SK-N-SH treated with all-trans-retinoic acid at 6 μM for 48 hours (cell line): ENCODE measurements around the gene AMHR2.

Source experiments
- ARNTL ChIP-seq: fragments of 450-650 bp; formaldehyde crosslinking; IDR thresholded peaks from 2 replicates; pipeline ENCODE4 v1.5.0; 2020; ENCODE audit warnings: low read depth, mild to moderate bottlenecking, moderate library complexity, borderline replicate concordance
- BACH2 ChIP-seq: fragments of 250-450 bp; sonication (Bioruptor Pico); IDR thresholded peaks from 2 replicates; pipeline ENCODE4 v1.9.0; 2021; ENCODE audit warnings: mild to moderate bottlenecking, borderline replicate concordance
- CREB5 ChIP-seq: fragments of 250-450 bp; sonication (Bioruptor Pico); IDR thresholded peaks from 2 replicates; pipeline ENCODE4 v1.5.1; 2020; ENCODE audit warnings: low read depth, mild to moderate bottlenecking, moderate library complexity
- CSDC2 ChIP-seq: fragments of 250-450 bp; sonication (Bioruptor Pico); IDR thresholded peaks from 2 replicates; pipeline ENCODE4 v1.5.0; 2020; ENCODE audit warnings: mild to moderate bottlenecking, moderate library complexity
- GLIS3 ChIP-seq: fragments of 250-450 bp; sonication (Bioruptor Pico); IDR thresholded peaks from 2 replicates; pipeline ENCODE4 v1.5.0; 2020; ENCODE audit warnings: mild to moderate bottlenecking, moderate library complexity
- PATZ1 ChIP-seq: fragments of 250-450 bp; sonication (Bioruptor Pico); IDR thresholded peaks from 2 replicates; pipeline ENCODE4 v1.8.0; 2020; ENCODE audit warnings: mild to moderate bottlenecking, moderate library complexity, borderline replicate concordance
- PPARA ChIP-seq: fragments of 250-450 bp; sonication (Bioruptor Pico); IDR thresholded peaks from 2 replicates; pipeline ENCODE4 v1.5.0; 2020; ENCODE audit warnings: mild to moderate bottlenecking, borderline replicate concordance
- RARB ChIP-seq: fragments of 250-450 bp; sonication (Bioruptor Pico); IDR thresholded peaks from 2 replicates; pipeline ENCODE4 v1.8.0; 2021; ENCODE audit warnings: mild to moderate bottlenecking, moderate library complexity
- TCF4 ChIP-seq: fragments of 250-450 bp; sonication (Bioruptor Pico); IDR thresholded peaks from 2 replicates; pipeline ENCODE4 v1.8.0; 2021; ENCODE audit warnings: mild to moderate bottlenecking, moderate library complexity, borderline replicate concordance
- TSHZ2 ChIP-seq: fragments of 250-450 bp; sonication (Bioruptor Pico); IDR thresholded peaks from 2 replicates; pipeline ENCODE4 v1.5.0; 2020; ENCODE audit warnings: mild to moderate bottlenecking, moderate library complexity
- ZFP3 ChIP-seq: fragments of 250-450 bp; sonication (Bioruptor Pico); IDR thresholded peaks from 2 replicates; pipeline ENCODE4 v1.5.0; 2020; ENCODE audit warnings: mild to moderate bottlenecking, moderate library complexity
- ZFP30 ChIP-seq: fragments of 450-650 bp; formaldehyde crosslinking; IDR thresholded peaks from 2 replicates; pipeline ENCODE4 v1.5.0; 2022; ENCODE audit warnings: mild to moderate bottlenecking, moderate library complexity
- ZNF565 ChIP-seq: fragments of 450-650 bp; formaldehyde crosslinking; conservative IDR thresholded peaks from 2 replicates; pipeline ENCODE4 v1.5.0; 2020; ENCODE audit warnings: low read depth, mild to moderate bottlenecking, moderate library complexity

GRCh38 chr12:53402871-53403270, 20.8 kb upstream of the AMHR2 start:
- TF ChIP-seq PPARA (CRISPR knock-in tag), result no peak
- TF ChIP-seq GLIS3, result no peak
- TF ChIP-seq ARNTL, result no peak
- TF ChIP-seq RARB (CRISPR knock-in tag), result no peak
- TF ChIP-seq BACH2 (CRISPR knock-in tag), result no peak
- TF ChIP-seq ZNF565 (CRISPR knock-in tag), result no peak
- no peak for TF ChIP-seq TSHZ2
- no peak for TF ChIP-seq ZFP30 (CRISPR knock-in tag)
- no peak for TF ChIP-seq PATZ1 (CRISPR knock-in tag)
- TF ChIP-seq ZFP3 (CRISPR knock-in tag), result no peak
- no peak for TF ChIP-seq CREB5 (CRISPR knock-in tag)
- TF ChIP-seq CSDC2, result no peak
- TF ChIP-seq TCF4 (CRISPR knock-in tag), result no peak
